RWPE2 (cell line): ENCODE data around the gene KRT6B.

Source experiments
- ATAC-seq: fragments of 200-7000 bp; cut with Tn5 transposase; 3 replicates; pipeline ENCODE4 v1.9.1; 2021; ENCODE audit warnings: low read depth
- DNase-seq: peaks from one replicate; pipeline ENCODE4 v3.0.0-alpha.2; 2020; ENCODE audit warnings: low spot score
- H3K27ac ChIP-seq: fragments of 450-650 bp; 2 replicates; pipeline ENCODE4 v1.5.1; 2017; ENCODE audit warnings: mild to moderate bottlenecking; ENCODE audit not compliant: poor library complexity, severe bottlenecking
- H3K27me3 ChIP-seq: fragments of 250-450 bp; sonication (Bioruptor Pico); 2 replicates; pipeline ENCODE4 v1.5.1; 2021; ENCODE audit warnings: mild to moderate bottlenecking, moderate library complexity; ENCODE audit not compliant: insufficient read depth, poor library complexity, severe bottlenecking
- H3K36me3 ChIP-seq: fragments of 250-450 bp; sonication (Bioruptor Pico); 2 replicates; pipeline ENCODE4 v1.5.1; 2020; ENCODE audit warnings: low read depth, mild to moderate bottlenecking, moderate library complexity
- H3K4me1 ChIP-seq: fragments of 250-450 bp; sonication (Bioruptor Pico); 2 replicates; pipeline ENCODE4 v1.5.1; 2021; ENCODE audit warnings: mild to moderate bottlenecking, moderate library complexity; ENCODE audit not compliant: insufficient read depth, poor library complexity, severe bottlenecking
- H3K4me3 ChIP-seq: fragments of 250-450 bp; sonication (Bioruptor Pico); 2 replicates; pipeline ENCODE4 v1.5.1; 2021; ENCODE audit warnings: mild to moderate bottlenecking, moderate library complexity; ENCODE audit not compliant: severe bottlenecking
- H3K9me3 ChIP-seq: fragments of 250-450 bp; sonication (Bioruptor Pico); 2 replicates; pipeline ENCODE4 v1.5.1; 2021; ENCODE audit warnings: mild to moderate bottlenecking, moderate library complexity; ENCODE audit not compliant: severe bottlenecking
- TF ChIP-seq, protein P1 (sequence below): fragments of 450-650 bp; IDR thresholded peaks from one replicate; pipeline ENCODE4 v1.5.1; 2017; ENCODE audit warnings: mild to moderate bottlenecking, moderate library complexity; ENCODE audit not compliant: poor library complexity, severe bottlenecking

The KRT6B gene

GRCh38 chr12:52400906-52401305, 51.0 kb downstream of the KRT6B start:
- Histone ChIP-seq H3K4me1 (no peaks in the 10 kb centered on the region), H3K27me3 (no peaks in the 10 kb centered on the region), H3K9me3 (no peaks in the 10 kb centered on the region), H3K27ac (no peak overlapping the region), H3K36me3 (no peaks in the 10 kb centered on the region), H3K4me3 (no peak overlapping the region)
- TF ChIP-seq, protein P1, sequence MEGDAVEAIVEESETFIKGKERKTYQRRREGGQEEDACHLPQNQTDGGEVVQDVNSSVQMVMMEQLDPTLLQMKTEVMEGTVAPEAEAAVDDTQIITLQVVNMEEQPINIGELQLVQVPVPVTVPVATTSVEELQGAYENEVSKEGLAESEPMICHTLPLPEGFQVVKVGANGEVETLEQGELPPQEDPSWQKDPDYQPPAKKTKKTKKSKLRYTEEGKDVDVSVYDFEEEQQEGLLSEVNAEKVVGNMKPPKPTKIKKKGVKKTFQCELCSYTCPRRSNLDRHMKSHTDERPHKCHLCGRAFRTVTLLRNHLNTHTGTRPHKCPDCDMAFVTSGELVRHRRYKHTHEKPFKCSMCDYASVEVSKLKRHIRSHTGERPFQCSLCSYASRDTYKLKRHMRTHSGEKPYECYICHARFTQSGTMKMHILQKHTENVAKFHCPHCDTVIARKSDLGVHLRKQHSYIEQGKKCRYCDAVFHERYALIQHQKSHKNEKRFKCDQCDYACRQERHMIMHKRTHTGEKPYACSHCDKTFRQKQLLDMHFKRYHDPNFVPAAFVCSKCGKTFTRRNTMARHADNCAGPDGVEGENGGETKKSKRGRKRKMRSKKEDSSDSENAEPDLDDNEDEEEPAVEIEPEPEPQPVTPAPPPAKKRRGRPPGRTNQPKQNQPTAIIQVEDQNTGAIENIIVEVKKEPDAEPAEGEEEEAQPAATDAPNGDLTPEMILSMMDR = no peak
- no peak for ATAC-seq
- no peak for DNase-seq

DNA sequence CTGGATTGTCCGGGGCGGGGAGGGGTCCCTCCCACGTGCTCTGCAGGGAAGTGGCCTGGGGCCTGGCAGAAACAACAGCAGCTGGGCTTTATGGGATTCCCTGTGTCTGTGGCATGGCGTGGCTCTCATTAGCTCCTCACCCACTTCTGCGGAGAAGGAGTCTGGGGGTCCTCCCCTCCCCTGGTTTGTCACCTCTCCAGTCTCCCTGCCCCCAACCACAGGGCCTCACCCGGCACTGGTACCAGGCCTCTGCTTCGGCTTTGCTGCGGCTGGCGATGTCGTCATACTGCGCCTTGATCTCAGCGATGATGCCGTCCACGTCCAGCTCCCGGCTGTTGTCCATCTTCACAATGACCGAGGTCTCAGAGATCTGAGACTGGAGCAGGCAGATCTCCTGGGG, 52.2 kb downstream of the KRT6B start:
- no peaks in the 10 kb centered on the region for H3K27me3 ChIP-seq
- DNase-seq (no peak), ATAC-seq (no peak)
- no peak overlapping the region for H3K4me3 ChIP-seq
- no peak overlapping the region for H3K27ac ChIP-seq
- H3K4me1 ChIP-seq = no peaks in the 10 kb centered on the region
- no peaks in the 10 kb centered on the region for H3K36me3 ChIP-seq
- no peaks in the 10 kb centered on the region for H3K9me3 ChIP-seq
- TF ChIP-seq, protein P1 = no peak

- H3K4me3 ChIP-seq = no peak overlapping the region
- no peaks in the 10 kb centered on the region for H3K27me3 ChIP-seq
- H3K36me3 ChIP-seq = no peaks in the 10 kb centered on the region
- DNase-seq (no peak), ATAC-seq (no peak)
- TF ChIP-seq, protein P1 = no peak
- H3K27ac ChIP-seq = no peak overlapping the region
- H3K4me1 ChIP-seq = no peaks in the 10 kb centered on the region
- no peaks in the 10 kb centered on the region for H3K9me3 ChIP-seq
These were observed 53.8 kb downstream of the KRT6B start for GRCh38 chr12:52398176-52398575.

DNA sequence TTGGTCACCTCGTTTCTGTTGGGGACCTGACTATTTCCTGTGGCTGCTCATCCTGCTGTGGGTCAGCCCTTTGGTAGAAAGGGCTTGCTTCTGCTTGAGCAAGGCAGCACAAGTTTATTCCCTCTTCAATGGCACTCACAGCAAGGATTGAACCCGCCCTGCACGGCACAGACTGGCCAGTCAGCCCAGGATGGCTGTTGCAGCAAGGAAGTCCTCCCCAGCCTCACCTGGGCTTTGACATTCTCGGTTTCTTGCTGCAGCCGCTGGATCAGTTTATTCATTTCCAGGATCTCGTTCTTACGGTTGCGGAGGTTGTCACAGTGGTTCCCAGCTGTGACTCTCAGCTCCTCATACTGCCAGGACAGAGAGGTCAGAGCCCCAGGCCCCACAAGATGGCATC, 55.3 kb downstream of the KRT6B start:
- no peaks in the 10 kb centered on the region for H3K27me3 ChIP-seq
- no peak for DNase-seq
- H3K4me3 ChIP-seq = no peak overlapping the region
- no peak for ATAC-seq
- no peak overlapping the region for H3K27ac ChIP-seq
- H3K36me3 ChIP-seq = no peaks in the 10 kb centered on the region
- no peaks in the 10 kb centered on the region for H3K9me3 ChIP-seq
- TF ChIP-seq, protein P1 = no peak
- H3K4me1 ChIP-seq = peaks cover 12% of the 10 kb centered on the region
